Measurements from ENCODE around the gene ZNF432. TPM values are rescaled to one million over a fixed set of nuclear protein-coding genes. Genes with fewer than 3 reads are reported as not detected.

Gene ZNF432
- total and polyA plus RNA-seq, 2 of the 13 experiments (the other 11 are each of a cell fraction or from before 2014, with no cell fraction given) = 4.1 to 8.7 TPM

GRCh38 chr19:52095172-52096014, 46.8 kb upstream of the ZNF432 start, which contains the start of gene ZNF841 (continued):
- TF ChIP-seq, protein P1, sequence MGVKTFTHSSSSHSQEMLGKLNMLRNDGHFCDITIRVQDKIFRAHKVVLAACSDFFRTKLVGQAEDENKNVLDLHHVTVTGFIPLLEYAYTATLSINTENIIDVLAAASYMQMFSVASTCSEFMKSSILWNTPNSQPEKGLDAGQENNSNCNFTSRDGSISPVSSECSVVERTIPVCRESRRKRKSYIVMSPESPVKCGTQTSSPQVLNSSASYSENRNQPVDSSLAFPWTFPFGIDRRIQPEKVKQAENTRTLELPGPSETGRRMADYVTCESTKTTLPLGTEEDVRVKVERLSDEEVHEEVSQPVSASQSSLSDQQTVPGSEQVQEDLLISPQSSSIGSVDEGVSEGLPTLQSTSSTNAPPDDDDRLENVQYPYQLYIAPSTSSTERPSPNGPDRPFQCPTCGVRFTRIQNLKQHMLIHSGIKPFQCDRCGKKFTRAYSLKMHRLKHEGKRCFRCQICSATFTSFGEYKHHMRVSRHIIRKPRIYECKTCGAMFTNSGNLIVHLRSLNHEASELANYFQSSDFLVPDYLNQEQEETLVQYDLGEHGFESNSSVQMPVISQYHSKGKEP (CRISPR knock-in tag; IDR thresholded peaks at IDR 0.05) = no peak
- TF ChIP-seq SNAPC4 (CRISPR knock-in tag; IDR thresholded peaks at IDR 0.05) (no peak), MXD4 (CRISPR knock-in tag; IDR thresholded peaks at IDR 0.05) (0 out of 2 replicates have a peak, but pooled peaks have one; percentile 58), NFIB (CRISPR knock-in tag; IDR thresholded peaks at IDR 0.05; ENCODE audit: borderline replicate concordance) (no peak), AGO1 (IDR thresholded peaks at IDR 0.05; ENCODE audit: low read depth, low read length, poor library complexity, severe bottlenecking) (peak; percentile 46), JUND (CRISPR knock-in tag; IDR thresholded peaks at IDR 0.05) (no peak), ZNF607 (CRISPR knock-in tag; IDR thresholded peaks at IDR 0.05; ENCODE audit: borderline replicate concordance) (no peak), ZNF281 (CRISPR knock-in tag; IDR thresholded peaks at IDR 0.05; ENCODE audit: borderline replicate concordance) (no peak), ELF1 (CRISPR knock-in tag; IDR thresholded peaks at IDR 0.05) (peak; percentile 92), ZSCAN21 (CRISPR knock-in tag; IDR thresholded peaks at IDR 0.05; ENCODE audit: borderline replicate concordance) (no peak), GZF1 (CRISPR knock-in tag; IDR thresholded peaks at IDR 0.05) (no peak), ZNF282 (IDR thresholded peaks at IDR 0.05; ENCODE audit: partially characterized antibody) (no peak)
- TF ChIP-seq, protein P2, sequence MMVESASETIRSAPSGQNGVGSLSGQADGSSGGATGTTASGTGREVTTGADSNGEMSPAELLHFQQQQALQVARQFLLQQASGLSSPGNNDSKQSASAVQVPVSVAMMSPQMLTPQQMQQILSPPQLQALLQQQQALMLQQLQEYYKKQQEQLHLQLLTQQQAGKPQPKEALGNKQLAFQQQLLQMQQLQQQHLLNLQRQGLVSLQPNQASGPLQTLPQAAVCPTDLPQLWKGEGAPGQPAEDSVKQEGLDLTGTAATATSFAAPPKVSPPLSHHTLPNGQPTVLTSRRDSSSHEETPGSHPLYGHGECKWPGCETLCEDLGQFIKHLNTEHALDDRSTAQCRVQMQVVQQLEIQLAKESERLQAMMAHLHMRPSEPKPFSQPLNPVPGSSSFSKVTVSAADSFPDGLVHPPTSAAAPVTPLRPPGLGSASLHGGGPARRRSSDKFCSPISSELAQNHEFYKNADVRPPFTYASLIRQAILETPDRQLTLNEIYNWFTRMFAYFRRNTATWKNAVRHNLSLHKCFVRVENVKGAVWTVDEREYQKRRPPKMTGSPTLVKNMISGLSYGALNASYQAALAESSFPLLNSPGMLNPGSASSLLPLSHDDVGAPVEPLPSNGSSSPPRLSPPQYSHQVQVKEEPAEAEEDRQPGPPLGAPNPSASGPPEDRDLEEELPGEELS (CRISPR knock-in tag; IDR thresholded peaks at IDR 0.05) = 0 out of 2 replicates have a peak, but pooled peaks have one; percentile 13
- TF ChIP-seq, protein P3, sequence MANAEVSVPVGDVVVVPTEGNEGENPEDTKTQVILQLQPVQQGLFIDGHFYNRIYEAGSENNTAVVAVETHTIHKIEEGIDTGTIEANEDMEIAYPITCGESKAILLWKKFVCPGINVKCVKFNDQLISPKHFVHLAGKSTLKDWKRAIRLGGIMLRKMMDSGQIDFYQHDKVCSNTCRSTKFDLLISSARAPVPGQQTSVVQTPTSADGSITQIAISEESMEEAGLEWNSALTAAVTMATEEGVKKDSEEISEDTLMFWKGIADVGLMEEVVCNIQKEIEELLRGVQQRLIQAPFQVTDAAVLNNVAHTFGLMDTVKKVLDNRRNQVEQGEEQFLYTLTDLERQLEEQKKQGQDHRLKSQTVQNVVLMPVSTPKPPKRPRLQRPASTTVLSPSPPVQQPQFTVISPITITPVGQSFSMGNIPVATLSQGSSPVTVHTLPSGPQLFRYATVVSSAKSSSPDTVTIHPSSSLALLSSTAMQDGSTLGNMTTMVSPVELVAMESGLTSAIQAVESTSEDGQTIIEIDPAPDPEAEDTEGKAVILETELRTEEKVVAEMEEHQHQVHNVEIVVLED (CRISPR knock-in tag; IDR thresholded peaks at IDR 0.05; ENCODE audit: borderline replicate concordance) = peak; percentile 21; the same call in 1 of the 2 replicates
